ENCODE results near the gene DDX24. TPM values are rescaled to one million over a fixed set of nuclear protein-coding genes. Genes with fewer than 3 reads are reported as not detected.

The DDX24 gene
- total RNA-seq, 2 donors from 2014 or later = 110 to 142 TPM

DNA sequence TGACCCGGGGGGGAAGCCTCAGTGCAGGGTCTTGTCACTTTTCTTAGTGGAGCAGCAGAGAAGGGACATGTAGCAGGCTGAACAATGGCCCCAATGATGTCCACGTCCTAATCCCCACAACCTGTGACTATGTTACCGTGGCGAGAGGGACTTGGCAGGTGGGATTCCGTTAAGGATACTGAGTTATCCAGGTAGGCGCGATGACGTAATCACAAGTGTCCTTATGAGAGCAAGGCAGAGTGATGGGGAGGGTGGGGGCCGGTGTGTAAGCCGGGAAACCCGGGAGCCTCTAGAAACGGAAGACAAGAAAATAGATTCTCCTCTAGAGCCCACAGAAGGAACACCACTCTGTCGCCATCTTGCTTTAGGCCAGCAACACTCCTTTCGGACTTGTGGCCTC, 50.4 kb downstream of the DDX24 start:
- no peak for DNase-seq
- intact Hi-C loops (cut with DNase I) = no loop called here
- Histone ChIP-seq H3K9ac (ENCODE audit: low read depth in 2 of 2, low read length in 2 of 2) (no peak overlapping the region), H3K9me3 (no peaks in the 10 kb centered on the region), H3K27ac (no peak overlapping the region), H3K4me3 (no peak overlapping the region), H3K27me3 (no peaks in the 10 kb centered on the region), H3K4me1 (no peaks in the 10 kb centered on the region), H3K36me3 (no peaks in the 10 kb centered on the region)
- TF ChIP-seq, protein P1, sequence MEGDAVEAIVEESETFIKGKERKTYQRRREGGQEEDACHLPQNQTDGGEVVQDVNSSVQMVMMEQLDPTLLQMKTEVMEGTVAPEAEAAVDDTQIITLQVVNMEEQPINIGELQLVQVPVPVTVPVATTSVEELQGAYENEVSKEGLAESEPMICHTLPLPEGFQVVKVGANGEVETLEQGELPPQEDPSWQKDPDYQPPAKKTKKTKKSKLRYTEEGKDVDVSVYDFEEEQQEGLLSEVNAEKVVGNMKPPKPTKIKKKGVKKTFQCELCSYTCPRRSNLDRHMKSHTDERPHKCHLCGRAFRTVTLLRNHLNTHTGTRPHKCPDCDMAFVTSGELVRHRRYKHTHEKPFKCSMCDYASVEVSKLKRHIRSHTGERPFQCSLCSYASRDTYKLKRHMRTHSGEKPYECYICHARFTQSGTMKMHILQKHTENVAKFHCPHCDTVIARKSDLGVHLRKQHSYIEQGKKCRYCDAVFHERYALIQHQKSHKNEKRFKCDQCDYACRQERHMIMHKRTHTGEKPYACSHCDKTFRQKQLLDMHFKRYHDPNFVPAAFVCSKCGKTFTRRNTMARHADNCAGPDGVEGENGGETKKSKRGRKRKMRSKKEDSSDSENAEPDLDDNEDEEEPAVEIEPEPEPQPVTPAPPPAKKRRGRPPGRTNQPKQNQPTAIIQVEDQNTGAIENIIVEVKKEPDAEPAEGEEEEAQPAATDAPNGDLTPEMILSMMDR (IDR thresholded peaks at IDR 0.05) = no peak

DNA sequence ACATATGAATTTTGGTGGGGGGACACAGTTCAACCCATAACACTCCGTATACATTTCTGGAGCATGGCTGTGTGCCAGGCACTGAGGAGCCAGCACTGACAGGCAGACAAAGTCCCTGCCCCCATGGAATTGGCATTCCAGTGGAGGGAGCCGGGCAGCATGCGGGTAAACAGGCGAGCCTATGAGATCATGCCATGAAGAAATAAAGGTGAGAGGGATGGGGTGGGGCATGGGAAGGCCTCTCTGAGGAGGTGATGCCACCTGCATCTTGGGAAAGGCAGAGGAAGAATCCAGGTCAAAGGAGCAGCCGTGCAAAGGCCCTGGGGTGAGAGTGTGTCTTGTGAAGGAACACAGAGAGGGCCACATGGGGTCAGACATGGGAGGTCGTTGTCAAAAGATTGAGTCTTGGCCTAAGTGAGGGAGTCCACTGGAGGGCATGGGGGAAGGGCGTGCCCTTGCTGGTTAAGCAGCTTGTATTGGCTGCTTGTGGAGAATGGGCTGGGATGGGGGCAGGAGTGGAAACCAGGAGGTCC, 51.3 kb downstream of the DDX24 start:
- Histone ChIP-seq H3K4me1 (no peaks in the 10 kb centered on the region), H3K9me3 (no peaks in the 10 kb centered on the region), H3K4me3 (no peak overlapping the region), H3K9ac (ENCODE audit: low read depth in 2 of 2, low read length in 2 of 2) (no peak overlapping the region), H3K27ac (no peak overlapping the region), H3K36me3 (no peaks in the 10 kb centered on the region), H3K27me3 (no peaks in the 10 kb centered on the region)
- TF ChIP-seq, protein P1 (IDR thresholded peaks at IDR 0.05) = no peak
- DNase-seq = peak; percentile 26
- intact Hi-C loops (cut with DNase I) = no loop called here

DNA sequence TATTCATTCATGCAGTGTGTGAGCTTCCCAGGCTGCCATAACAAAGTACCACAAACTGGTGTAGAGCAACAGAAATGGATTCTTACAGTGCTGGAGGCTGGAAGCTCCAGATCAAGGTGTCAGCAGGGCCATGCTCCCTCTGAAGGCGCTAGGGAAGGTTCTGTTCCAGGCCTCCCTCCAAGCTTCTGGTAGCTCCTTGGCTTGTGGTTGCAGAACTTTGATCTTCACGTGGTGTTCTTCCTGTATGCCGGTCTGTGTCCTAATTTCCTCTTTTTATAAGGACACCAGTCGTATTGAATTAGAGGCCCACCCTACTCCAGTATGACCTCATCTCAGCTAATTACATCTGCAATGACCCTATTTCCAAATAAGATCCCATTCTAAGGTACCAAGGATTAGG, 51.7 kb downstream of the DDX24 start:
- no peak overlapping the region for H3K4me3 ChIP-seq
- no peaks in the 10 kb centered on the region for H3K27me3 ChIP-seq
- TF ChIP-seq, protein P1 (IDR thresholded peaks at IDR 0.05) = no peak
- H3K9me3 ChIP-seq = no peaks in the 10 kb centered on the region
- H3K36me3 ChIP-seq = no peaks in the 10 kb centered on the region
- no peak for DNase-seq
- H3K27ac ChIP-seq = no peak overlapping the region
- no peak overlapping the region for H3K9ac ChIP-seq (ENCODE audit: low read depth in 2 of 2, low read length in 2 of 2)
- H3K4me1 ChIP-seq = no peaks in the 10 kb centered on the region
- intact Hi-C loops (cut with DNase I) = no loop called here

DNA sequence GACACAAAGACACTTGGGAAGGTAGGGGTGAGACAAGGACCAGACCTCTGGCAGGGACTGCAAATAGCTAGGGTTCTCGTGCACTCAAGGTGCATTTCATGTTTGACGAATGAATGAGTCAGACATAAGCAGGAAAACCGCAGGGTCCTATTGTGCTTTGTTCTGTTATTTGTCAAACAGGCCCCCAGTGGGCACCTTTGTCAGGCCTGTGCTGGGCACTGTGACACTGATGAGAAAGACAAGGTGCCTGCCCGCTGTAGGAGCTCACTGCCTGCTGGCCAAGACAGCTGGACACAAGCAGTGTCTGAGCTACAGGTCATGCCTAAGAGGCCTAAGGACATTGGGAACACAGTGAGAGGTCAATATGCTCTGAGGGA, 52.6 kb downstream of the DDX24 start:
- no peaks in the 10 kb centered on the region for H3K27me3 ChIP-seq
- no peak for DNase-seq
- TF ChIP-seq, protein P1 (IDR thresholded peaks at IDR 0.05) = no peak
- H3K27ac ChIP-seq = no peak overlapping the region
- H3K36me3 ChIP-seq = no peaks in the 10 kb centered on the region
- intact Hi-C loops (cut with DNase I) = no loop called here
- H3K9ac ChIP-seq (ENCODE audit: low read depth in 2 of 2, low read length in 2 of 2) = no peak overlapping the region
- no peaks in the 10 kb centered on the region for H3K9me3 ChIP-seq
- H3K4me1 ChIP-seq = no peaks in the 10 kb centered on the region
- no peak overlapping the region for H3K4me3 ChIP-seq

DNA sequence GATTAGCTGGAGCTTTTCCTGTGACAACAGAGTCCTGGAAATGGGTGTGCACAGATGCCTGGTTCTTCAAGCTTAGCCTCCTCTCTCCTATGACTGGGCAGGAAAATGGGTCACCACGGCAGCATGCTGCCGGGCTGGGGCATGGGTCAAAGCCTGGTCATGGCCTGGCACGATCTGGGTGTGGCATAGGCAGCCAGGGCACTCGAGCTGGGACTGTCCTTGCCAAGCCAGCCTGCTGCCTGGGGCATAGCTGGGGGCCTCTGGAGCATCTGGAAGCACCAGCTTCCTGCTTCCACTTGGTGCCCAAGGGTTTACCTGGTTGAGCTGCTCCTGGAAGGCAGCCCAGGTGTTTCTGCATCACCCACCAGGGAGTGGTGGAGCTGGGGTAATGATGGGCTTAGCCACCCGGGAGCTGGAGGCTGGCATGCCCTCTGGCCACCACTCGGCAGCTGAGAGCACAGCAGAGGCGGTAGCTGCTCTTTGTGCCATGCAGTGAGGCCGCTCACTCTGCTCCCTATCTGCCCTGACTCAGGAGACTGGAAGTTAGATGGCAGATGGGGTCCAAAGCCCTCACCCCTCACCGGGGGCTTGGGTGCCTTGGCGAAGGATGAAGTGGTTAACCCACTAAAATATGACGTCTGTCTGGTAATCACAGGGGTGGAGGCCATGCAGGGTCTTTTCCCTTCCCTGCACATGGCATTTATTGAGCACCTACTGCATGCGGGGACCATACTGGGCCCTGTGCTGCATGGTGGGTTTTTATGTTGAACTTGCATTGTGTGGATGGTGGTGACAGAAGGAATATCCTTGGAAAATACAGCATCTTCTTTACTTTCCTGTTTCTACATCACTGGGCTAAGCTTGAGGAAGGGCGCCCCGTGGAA, 53.2 kb downstream of the DDX24 start:
- intact Hi-C loops (cut with DNase I) = no loop called here
- Histone ChIP-seq H3K4me1 (no peaks in the 10 kb centered on the region), H3K27me3 (no peaks in the 10 kb centered on the region), H3K4me3 (no peak overlapping the region), H3K36me3 (no peaks in the 10 kb centered on the region), H3K9me3 (no peaks in the 10 kb centered on the region), H3K9ac (ENCODE audit: low read depth in 2 of 2, low read length in 2 of 2) (no peak overlapping the region), H3K27ac (no peak overlapping the region)
- TF ChIP-seq, protein P1 (IDR thresholded peaks at IDR 0.05) = no peak
- no peak for DNase-seq

Measured in colonic mucosa (tissue), 4 donors.